OCI-LY7 (cell line): ENCODE data around the gene GRAP. TPM values are rescaled to one million over a fixed set of nuclear protein-coding genes. Genes with fewer than 3 reads are reported as not detected.
"Not testable (repeated sequence)": the region's sequence is repeated elsewhere in the genome, so short reads cannot be mapped to it uniquely, and the experiment has no call there.

ENCODE experiments used
- BruUV-seq: library from RNA; stranded (reverse); fragments of 400-500 nt; replicated peaks from 2 replicates; lab custom pipeline; 2021; lab: Mats Ljungman, UMichigan
- CTCF ChIA-PET: fragments of 300-600 bp; sonication (Branson Sonifier 250); formaldehyde crosslinking; loops from one replicate; lab custom pipeline; 2022; ENCODE audit warnings: antibody characterized with exemption; ENCODE audit not compliant: unreplicated experiment; lab: Charles Lee
- POLR2A ChIA-PET: fragments of 300-600 bp; sonication (Branson Sonifier 250); formaldehyde crosslinking; loops from one replicate; lab custom pipeline; 2022; ENCODE audit warnings: antibody characterized with exemption; lab: Charles Lee
- DNase-seq: peaks from one replicate; pipeline ENCODE4 v3.0.0-alpha.2; 2015; ENCODE audit warnings: low spot score
- H2AFZ ChIP-seq: fragments of 200-600 bp; sonication (generic), shearing (Covaris generic); 2 replicates; pipeline ENCODE4 v1.6.1; 2014; ENCODE audit warnings: mild to moderate bottlenecking, antibody characterized with exemption, low read length, moderate library complexity
- H3K27ac ChIP-seq: fragments of 200-600 bp; sonication (generic); 2 replicates; pipeline ENCODE4 v1.5.1; 2014; ENCODE audit warnings: mixed run types, low read depth, mild to moderate bottlenecking, moderate library complexity, low read length, inconsistent platforms; ENCODE audit not compliant: poor library complexity, severe bottlenecking
- H3K36me3 ChIP-seq: fragments of 200-600 bp; sonication (generic); 2 replicates; pipeline ENCODE4 v1.6.1; 2014; ENCODE audit warnings: mild to moderate bottlenecking, antibody characterized with exemption, low read length, moderate library complexity, mixed read lengths; ENCODE audit not compliant: insufficient read depth
- H3K4me1 ChIP-seq: fragments of 200-600 bp; sonication (generic); 2 replicates; pipeline ENCODE4 v1.5.1; 2014; ENCODE audit warnings: mild to moderate bottlenecking, low read length; ENCODE audit not compliant: insufficient read depth, poor library complexity, severe bottlenecking
- H3K4me2 ChIP-seq: fragments of 200-600 bp; sonication (generic); 2 replicates; pipeline ENCODE4 v1.6.1; 2014; ENCODE audit warnings: mild to moderate bottlenecking, low read length
- H3K4me3 ChIP-seq: fragments of 200-600 bp; sonication (generic); 2 replicates; pipeline ENCODE4 v1.5.1; 2014; ENCODE audit warnings: mild to moderate bottlenecking, low read depth, low read length; ENCODE audit not compliant: poor library complexity, severe bottlenecking
- H3K79me2 ChIP-seq: fragments of 200-600 bp; sonication (generic); 2 replicates; pipeline ENCODE4 v1.6.1; 2016; ENCODE audit warnings: low read depth, mild to moderate bottlenecking, low read length, moderate library complexity, mixed read lengths; ENCODE audit not compliant: insufficient read depth
- H3K9me2 ChIP-seq: fragments of 200-600 bp; sonication (generic); 2 replicates; pipeline ENCODE4 v1.6.1; 2016; ENCODE audit warnings: mild to moderate bottlenecking, low read length, mixed read lengths; ENCODE audit not compliant: insufficient read depth
- H3K9me3 ChIP-seq: fragments of 200-600 bp; sonication (generic); 2 replicates; pipeline ENCODE4 v1.6.1; 2014; ENCODE audit warnings: mild to moderate bottlenecking, mixed run types, low read length, mixed read lengths
- H4K20me1 ChIP-seq: fragments of 200-600 bp; sonication (generic); 2 replicates; pipeline ENCODE4 v1.6.1; 2014; ENCODE audit warnings: mild to moderate bottlenecking, antibody characterized with exemption, low read length, moderate library complexity, mixed read lengths; ENCODE audit not compliant: insufficient read depth
- intact Hi-C: fragments of 100-400 bp; cut with micrococcal nuclease; formaldehyde crosslinking; loops from one replicate; pipeline ENCODE4 v1.10.0; 2022; ENCODE audit not compliant: unreplicated experiment
- total RNA-seq, 2 experiments: library from RNA; depleted of rRNA in 1 of 2; stranded (reverse); fragments of >200 nt in 1 of 2; shearing (Covaris generic) in 1 of 2; gene quantifications; 2 replicates each; pipeline ENCODE4 v1.2.3, GENCODE V29; 2014 to 2022

The GRAP gene
- total RNA-seq, 2 experiments from 2014 or later, result 154 to 221 TPM

DNA sequence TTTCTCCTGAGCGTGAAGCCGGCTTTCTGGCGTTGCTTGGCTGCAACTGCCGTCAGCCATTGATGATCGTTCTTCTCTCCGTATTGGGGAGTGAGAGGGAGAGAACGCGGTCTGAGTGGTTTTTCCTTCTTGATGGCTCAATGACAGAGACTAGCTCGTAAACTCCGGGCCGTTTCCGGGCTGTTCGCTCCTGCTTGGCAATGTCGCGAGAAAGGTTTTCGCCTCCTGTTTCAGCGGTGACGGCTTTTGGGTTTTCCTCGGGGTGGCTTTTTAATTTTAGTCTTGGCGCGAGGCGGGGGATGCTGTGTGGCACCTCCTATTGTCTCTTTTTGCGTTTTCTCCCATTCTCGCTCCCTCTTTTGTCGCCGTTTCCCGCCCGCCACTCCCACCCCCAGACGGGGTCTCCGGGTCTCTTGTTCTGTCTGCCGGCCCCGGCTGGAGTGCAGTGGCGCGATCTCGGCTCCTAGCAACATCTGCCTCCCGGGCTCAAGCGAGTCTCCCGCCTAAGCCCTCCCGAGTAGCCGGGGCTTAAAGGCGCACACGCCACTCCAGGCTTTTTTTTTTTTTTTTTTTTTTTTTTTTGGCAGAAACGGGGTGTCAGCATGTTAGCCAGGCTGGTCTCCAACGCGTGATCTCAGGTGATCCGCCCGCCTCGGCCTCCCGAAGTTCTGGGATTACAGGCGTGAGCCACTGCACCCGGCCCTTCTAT, 15.4 kb upstream of the GRAP start:
- H4K20me1 ChIP-seq, H2AFZ ChIP-seq, H3K9me2 ChIP-seq, H3K4me3 ChIP-seq, BruUV-seq, H3K27ac ChIP-seq, DNase-seq, H3K36me3 ChIP-seq, CTCF ChIA-PET, H3K79me2 ChIP-seq, H3K9me3 ChIP-seq, intact Hi-C loops, H3K4me2 ChIP-seq, H3K4me1 ChIP-seq, POLR2A ChIA-PET: not testable (repeated sequence)

DNA sequence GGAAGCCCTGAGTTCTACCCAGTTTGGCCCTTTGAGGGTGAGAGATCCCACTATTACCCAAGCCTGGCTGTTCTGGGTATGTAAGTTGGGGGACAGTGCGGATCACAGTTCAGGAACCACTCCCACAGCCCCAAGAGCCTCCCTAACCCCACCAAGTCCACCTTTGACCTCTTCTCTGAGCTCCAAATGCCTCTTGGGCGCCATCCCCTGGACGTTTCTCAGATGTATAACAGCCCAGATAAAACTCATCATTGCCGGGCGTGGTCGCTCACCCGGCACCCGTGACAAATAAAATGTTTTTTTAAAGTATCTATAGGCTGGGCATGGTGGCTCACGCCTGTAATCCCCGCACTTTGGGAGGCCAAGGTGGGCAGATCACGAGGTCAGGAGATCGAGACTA, 8.7 kb upstream of the GRAP start:
- H3K9me2 ChIP-seq, H4K20me1 ChIP-seq, H3K4me3 ChIP-seq, H3K27ac ChIP-seq, H3K4me2 ChIP-seq, H2AFZ ChIP-seq, POLR2A ChIA-PET, DNase-seq, intact Hi-C loops, H3K9me3 ChIP-seq, H3K36me3 ChIP-seq, H3K79me2 ChIP-seq, BruUV-seq, CTCF ChIA-PET, H3K4me1 ChIP-seq: not testable (repeated sequence)

DNA sequence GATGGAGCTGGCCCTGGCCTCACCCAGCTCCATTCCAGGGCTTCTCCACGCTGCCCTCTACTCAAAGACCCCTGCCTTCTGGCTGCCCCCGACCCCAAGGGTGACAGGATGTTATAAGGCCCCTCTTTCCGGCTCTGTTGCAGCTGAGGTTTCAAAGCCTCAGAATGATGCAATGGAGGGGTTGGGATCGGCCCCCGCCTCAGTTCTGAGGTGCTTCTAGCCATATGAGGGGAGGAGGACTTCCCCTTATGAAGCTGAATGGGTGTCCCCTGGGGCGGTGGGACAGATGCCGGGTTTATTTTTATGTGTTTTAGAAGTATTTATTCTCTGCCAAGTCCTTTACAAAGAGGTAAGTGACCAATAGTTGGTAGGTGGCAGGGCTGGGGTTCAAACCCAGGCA, 2.1 kb upstream of the GRAP start:
- intact Hi-C loops, H3K4me1 ChIP-seq, H3K36me3 ChIP-seq, H3K9me2 ChIP-seq, H3K9me3 ChIP-seq, DNase-seq, BruUV-seq, POLR2A ChIA-PET, CTCF ChIA-PET, H2AFZ ChIP-seq, H3K4me3 ChIP-seq, H3K79me2 ChIP-seq, H4K20me1 ChIP-seq: not testable (repeated sequence)
- peak overlapping the region; percentile 42; the same call in 1 of the 2 replicates for H3K4me2 ChIP-seq
- peak overlapping the region; percentile 70 for H3K27ac ChIP-seq

DNA sequence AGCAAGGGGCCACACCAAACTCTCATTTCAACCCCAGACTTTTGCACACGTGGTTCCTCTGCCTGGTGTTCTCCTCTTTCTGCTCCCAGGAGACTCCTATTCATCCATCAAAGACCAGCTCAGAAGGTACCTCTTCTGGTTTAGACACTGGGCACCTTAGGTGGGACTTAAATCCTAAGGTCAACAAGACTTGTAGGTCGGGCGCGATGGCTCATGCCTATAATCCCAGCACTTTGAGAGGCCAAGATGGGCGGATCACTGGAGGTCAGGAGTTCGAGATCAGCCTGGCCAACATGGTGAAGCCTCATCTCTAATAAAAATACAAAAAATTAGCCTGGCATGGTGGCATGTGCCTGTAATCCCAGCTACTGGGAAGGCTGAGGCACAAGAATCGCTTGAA, 753 bp upstream of the GRAP start:
- H2AFZ ChIP-seq, H3K9me2 ChIP-seq, H3K9me3 ChIP-seq, intact Hi-C loops, BruUV-seq, H3K4me1 ChIP-seq, H3K36me3 ChIP-seq, H4K20me1 ChIP-seq, H3K4me3 ChIP-seq, POLR2A ChIA-PET, H3K79me2 ChIP-seq, DNase-seq, H3K4me2 ChIP-seq, CTCF ChIA-PET: not testable (repeated sequence)
- peak overlapping the region; percentile 55 for H3K27ac ChIP-seq

DNA sequence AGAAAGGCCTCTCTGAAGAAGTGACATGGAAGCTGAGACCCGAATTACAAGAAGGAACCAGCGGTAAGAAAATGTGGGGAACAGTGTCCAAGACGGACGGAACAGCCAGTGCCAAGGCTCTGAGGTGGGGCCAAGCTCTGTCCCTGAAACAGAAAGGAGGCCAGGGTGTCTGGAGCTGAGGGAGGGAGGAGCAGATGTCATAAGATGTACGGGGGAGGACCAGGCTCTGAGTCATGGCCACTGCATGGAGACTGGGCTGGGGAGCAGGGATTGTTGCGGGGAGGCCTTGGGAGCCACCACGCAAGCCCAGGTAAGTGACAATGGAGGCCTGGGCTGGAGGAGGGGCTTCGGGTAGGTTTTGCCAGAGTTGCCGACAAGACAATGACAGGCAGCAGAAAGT, 2.1 kb downstream of the GRAP start:
- POLR2A ChIA-PET, result not testable (repeated sequence)

DNA sequence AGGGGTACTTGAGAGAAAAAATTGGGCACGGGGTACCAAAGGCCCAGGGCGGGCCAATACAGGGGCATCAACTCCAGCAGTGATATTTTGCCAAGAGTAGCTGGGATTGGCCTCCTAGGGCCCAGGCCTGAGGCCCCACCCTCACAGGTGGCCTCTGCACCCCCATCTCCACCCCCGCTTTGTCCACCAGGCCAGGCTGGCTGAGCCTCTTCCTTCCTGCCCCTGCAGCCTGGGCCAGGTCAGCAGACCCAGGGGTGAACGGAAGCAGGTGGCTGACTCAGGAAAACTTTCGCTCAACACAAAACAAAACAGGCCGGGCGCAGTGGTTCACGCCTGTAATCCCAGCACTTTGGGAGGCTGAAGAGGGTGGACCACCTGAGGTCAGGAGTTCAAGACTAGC, 3.7 kb downstream of the GRAP start:
- H2AFZ ChIP-seq, H4K20me1 ChIP-seq, H3K36me3 ChIP-seq, H3K4me1 ChIP-seq, BruUV-seq, H3K79me2 ChIP-seq, H3K9me3 ChIP-seq, intact Hi-C loops, POLR2A ChIA-PET, CTCF ChIA-PET, H3K9me2 ChIP-seq, DNase-seq: not testable (repeated sequence)
- H3K4me2 ChIP-seq, result peak overlapping the region; percentile 60
- peak overlapping the region; percentile 44 for H3K4me3 ChIP-seq
- peak overlapping the region; percentile 76 for H3K27ac ChIP-seq

More for the DNA sequence above, 2.1 kb downstream of the GRAP start:
- DNase-seq, H3K4me1 ChIP-seq, H3K79me2 ChIP-seq, CTCF ChIA-PET, H3K4me3 ChIP-seq, H3K36me3 ChIP-seq, H2AFZ ChIP-seq, intact Hi-C loops, H3K9me3 ChIP-seq, H4K20me1 ChIP-seq, H3K4me2 ChIP-seq, H3K27ac ChIP-seq, H3K9me2 ChIP-seq, BruUV-seq: not testable (repeated sequence)
